Stimulated activated CD4-positive, alpha-beta T cell treated with anti-CD3 and anti-CD28 coated beads, Interleukin-1b, Interleukin-23, amount 100 ng/mL, for 24 hours (primary cell): ENCODE measurements around the gene SLMAP.

ENCODE experiments used
- DNase-seq, 4 experiments: peaks; one replicate each; pipeline ENCODE4 v3.0.0-alpha.2; 2020; ENCODE audit warnings: low read depth in 4 of 4, low spot score in 1 of 4

SLMAP gene

GRCh38 chr3:57755741-57756527 lies at the start of gene SLMAP:
SLMAP (plus strand) TSS chr3:57756309; CDS start chr3:57757652, 1,343 bp downstream.
- DNase-seq = peak; percentile 83 to 96 (median 90)

GRCh38 chr3:57706462-57706861 lies 49.6 kb upstream of the SLMAP start:
- DNase-seq = no peak

GRCh38 chr3:57709031-57709430 lies 47.1 kb upstream of the SLMAP start:
- no peak for DNase-seq

- no peak for DNase-seq
Measured at GRCh38 chr3:57709559-57709958, 46.5 kb upstream of the SLMAP start.

GRCh38 chr3:57715686-57716085 lies 40.4 kb upstream of the SLMAP start:
- DNase-seq = no peak

- no peak for DNase-seq
Measured at GRCh38 chr3:57717205-57717868, 38.8 kb upstream of the SLMAP start.

GRCh38 chr3:57718118-57718517 lies 38.0 kb upstream of the SLMAP start:
- no peak for DNase-seq

- no peak for DNase-seq
Measured at GRCh38 chr3:57726397-57726796, 29.7 kb upstream of the SLMAP start.

GRCh38 chr3:57727106-57727505 lies 29.0 kb upstream of the SLMAP start:
- no peak for DNase-seq

GRCh38 chr3:57729334-57730045 lies 26.6 kb upstream of the SLMAP start:
- no peak for DNase-seq

- no peak for DNase-seq
Measured at GRCh38 chr3:57730682-57731081, 25.4 kb upstream of the SLMAP start.

- no peak for DNase-seq
Measured at GRCh38 chr3:57731311-57731710, 24.8 kb upstream of the SLMAP start.

- DNase-seq = no peak
Measured at GRCh38 chr3:57733790-57734189, 22.3 kb upstream of the SLMAP start.

GRCh38 chr3:57735405-57735804 lies 20.7 kb upstream of the SLMAP start:
- no peak for DNase-seq

GRCh38 chr3:57737840-57738239 lies 18.3 kb upstream of the SLMAP start:
- DNase-seq = no peak

- DNase-seq = no peak
Measured at GRCh38 chr3:57738391-57738790, 17.7 kb upstream of the SLMAP start.

GRCh38 chr3:57740027-57740426 lies 16.1 kb upstream of the SLMAP start:
- no peak for DNase-seq

- DNase-seq = no peak
Measured at GRCh38 chr3:57743496-57743895, 12.6 kb upstream of the SLMAP start.

- no peak for DNase-seq
Measured at GRCh38 chr3:57745101-57745500, 11.0 kb upstream of the SLMAP start.

GRCh38 chr3:57746156-57747010 lies 9.7 kb upstream of the SLMAP start:
- DNase-seq = no peak

- no peak for DNase-seq
Measured at GRCh38 chr3:57749542-57749941, 6.6 kb upstream of the SLMAP start.
